ENCODE data around the gene PITPNB.
A peak's percentile ranks its signal among the peaks of the same experiment; 100 is the strongest.

Gene PITPNB

DNA sequence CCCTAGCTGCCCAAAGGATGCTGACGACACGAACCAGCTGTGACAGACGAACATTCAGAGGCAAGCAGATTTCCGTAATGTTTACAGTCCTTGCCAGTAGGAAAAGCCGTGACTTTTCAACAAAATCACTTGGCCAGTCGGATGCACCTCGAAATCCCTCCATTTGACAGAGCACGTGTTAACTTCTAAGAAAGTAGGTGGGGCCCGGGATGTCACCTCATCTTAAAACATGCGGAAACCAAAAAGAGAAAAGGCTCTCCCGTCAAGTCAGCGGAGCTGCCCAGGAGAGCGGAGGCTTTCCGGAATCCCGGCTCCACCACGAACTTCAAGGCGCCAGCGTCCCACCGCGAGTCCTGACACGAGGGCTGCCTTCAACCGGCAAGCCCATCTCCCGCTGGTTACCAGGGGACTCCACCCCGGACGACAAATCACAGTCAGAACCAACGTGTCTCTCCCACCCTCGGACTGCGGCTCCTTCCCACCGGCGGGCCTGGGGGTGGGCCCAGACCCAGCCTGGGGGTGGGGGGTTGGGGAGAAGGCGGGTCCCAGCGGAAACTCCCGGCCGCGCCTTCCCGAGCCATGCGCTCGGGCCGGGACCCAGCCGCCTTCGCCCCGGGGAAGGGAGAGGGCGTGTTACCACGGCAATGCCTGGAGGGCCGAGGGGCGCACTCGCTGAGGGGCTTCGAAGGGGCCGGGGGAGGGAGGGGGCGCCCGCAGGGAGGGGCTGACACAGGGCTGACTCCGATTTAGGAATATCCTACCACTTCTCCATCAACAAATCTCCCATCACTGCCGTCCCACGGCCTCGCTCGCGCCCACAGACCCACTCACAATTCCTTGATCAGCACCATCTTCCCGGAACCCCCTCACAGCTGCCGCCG, 475 bp downstream of the PITPNB start:
- DNase-seq, result peak; percentile 69

GRCh38 chr22:27915986-27916385, 3.1 kb downstream of the PITPNB start:
- DNase-seq, result no peak

- DNase-seq, result no peak
These were observed 5.8 kb downstream of the PITPNB start for GRCh38 chr22:27913162-27913741.

DNA sequence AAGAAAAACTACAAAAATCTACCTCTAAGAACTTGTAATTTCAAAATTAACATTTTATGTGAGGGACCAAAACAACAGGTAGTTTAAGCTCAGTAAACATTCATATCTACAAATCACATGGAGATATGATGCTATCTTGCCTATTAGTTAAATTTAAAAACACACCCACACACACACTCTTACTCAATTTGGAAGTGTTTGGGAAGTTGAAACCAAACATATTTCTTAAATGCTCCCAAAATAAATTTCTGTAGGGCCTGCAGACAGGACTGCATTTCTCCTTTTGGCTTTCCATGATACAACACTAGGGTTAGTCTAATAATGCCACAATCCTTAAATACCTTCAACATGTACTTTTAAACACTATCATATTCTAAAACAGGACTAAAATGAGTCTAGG, 7.0 kb downstream of the PITPNB start:
- DNase-seq, result no peak

DNA sequence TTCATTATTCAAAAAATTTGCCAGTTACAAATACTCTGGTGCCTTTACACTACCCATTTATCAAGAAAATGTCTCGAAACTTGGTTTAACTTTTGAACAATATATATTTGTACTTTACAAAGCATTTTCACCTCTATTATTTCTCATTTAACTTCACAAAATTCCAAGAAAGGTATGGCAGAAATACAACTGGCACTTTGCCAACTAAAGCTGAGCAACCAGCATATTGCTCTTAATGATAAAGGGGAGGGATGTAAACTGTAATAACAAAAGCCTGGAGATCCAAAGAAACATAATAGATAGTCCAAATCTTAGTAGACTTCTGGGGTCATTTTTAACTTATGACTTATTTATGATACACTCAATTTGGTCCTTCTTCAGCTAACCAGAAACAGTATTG, 7.7 kb downstream of the PITPNB start:
- no peak for DNase-seq

GRCh38 chr22:27906241-27906640, 12.8 kb downstream of the PITPNB start:
- no peak for DNase-seq

- DNase-seq, result no peak
These were observed 13.4 kb downstream of the PITPNB start for GRCh38 chr22:27905653-27906052.

DNA sequence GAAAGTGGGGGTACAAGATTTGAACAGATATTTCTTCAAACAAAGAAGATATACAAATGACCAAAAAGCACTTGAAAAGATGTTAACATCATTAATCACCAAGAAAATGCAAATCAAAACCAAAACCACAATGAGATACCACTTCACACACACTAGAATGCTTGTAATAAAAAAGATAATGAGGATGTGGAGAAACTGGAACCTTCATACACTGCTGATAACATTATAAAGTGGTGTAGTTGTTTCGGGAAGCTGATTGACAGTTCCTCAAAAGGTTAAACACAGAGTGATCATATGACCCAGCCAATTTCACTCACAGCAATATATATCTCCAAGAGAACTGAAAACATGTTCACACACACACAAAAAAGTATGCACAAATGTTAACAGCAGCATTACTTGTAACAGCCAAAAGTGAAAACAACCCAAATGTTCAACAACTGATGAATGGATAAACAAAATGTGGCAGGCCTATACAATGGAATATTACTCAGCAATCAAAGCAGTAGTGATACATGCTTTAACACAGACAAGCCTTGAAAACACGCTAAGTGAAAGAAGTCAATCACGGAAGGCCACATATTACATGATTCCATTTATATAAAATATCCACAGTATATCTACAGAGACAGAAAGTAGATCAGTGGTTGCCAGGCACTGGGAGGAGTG, 15.1 kb downstream of the PITPNB start:
- no peak for DNase-seq

GRCh38 chr22:27900153-27900552, 18.9 kb downstream of the PITPNB start:
- DNase-seq, result no peak

DNA sequence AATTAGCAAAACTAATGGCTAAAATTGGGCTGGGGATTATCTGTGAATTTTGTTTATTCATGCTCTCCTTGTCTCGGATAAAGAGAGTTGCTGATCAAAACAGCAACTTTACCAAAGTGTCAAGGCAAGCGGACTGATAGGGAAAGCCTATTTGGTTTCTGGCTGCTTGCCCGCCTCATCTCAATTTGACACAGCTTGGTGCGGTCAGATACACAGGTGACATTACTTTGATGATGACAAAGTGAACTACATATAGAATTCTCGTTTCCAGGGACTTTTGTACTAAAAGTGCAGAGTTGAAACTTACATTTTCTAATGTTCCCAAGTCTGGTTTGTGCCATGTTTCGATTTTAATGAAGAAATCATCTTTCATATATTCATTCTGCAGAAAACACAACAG, 22.8 kb downstream of the PITPNB start:
- peak; percentile 18 for DNase-seq

- DNase-seq, result no peak
These were observed 23.5 kb downstream of the PITPNB start for GRCh38 chr22:27895600-27895999.

DNA sequence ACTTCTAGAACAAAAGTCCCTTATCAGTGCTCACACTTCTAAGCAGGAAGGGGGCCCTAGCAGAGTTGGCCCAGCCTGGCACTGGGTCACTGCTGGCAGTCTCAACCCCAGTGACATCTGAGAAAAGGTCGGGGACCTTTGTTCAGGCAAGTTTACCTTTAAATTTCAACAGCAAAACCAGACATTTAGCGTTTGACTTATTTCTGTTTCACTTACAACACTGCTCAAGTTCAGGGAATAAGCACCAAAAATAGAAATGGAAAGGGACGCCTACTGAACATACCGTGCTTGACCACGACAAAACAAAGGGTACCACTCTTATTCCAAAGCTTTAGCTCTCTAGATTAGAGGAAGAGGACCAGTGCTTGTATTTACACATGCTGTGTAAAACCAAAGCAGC, 26.2 kb downstream of the PITPNB start:
- DNase-seq, result no peak

DNA sequence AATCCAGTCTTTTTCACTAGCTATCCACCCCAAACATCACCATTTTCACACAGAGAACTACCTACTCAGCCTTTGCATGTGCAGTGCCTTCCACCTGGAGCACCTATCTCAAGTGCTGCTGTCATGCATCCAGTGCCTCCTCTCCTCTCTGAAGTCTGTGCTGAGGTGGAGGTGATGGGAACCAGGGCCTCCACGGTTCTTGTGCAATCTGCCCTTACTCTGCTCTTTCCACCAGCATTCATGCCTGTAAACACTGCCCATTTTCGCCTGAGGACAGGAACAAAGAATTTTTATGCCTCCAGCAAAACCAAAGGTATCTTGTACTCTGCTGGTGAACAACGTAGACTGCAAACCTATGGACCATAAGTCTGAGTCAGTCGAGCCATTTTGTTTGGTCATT, 27.0 kb downstream of the PITPNB start:
- no peak for DNase-seq

GRCh38 chr22:27888310-27888709, 30.7 kb downstream of the PITPNB start:
- no peak for DNase-seq

DNA sequence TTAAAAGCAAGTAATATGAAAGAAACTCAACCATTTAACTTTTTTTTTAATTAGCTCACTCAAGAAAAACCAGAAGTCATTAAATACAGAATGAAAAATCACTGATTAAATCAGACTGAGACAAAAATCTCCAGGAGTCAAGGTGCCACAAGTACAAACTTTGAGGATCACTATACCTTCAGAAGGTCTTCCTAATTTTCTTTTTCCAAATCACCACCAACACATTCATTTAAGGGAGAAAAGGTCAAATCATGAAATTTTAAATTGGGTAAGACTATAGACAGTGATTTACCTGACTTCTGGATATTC, 32.3 kb downstream of the PITPNB start:
- no peak for DNase-seq

GRCh38 chr22:27885977-27886842, 32.8 kb downstream of the PITPNB start:
- DNase-seq, result peak; percentile 47

DNA sequence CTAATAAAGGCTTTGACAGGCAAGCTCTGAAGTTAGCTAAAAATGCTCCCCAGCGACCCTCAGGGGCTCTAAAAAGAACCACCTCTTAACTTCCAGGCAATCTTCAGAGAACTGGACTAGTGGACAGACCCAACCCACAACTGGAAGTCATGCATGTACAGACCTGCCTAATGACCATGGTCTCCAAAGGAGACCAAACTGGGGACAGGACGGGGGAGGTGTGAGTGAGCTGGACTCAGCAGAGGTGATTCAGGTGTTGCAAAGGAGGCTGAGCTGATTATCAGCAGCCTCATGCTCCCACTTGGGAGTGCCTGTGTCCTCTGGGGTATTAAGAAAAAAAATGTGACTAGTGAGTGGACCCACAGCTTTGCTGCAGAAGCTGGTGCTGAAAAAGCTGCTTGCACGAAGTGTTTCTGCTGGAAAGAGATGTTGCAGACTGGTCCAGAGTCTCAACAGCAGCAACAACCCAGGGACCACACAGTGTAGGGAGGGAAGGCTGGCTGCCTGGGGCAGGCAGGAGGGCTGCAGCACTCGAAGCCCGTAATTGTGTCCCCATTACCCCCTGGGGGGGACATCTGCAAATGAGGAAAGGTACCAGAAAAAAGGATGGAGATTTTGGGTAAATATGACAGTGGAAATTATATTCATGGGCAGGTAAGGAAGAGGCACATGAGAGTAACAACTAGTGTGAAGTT, 35.3 kb downstream of the PITPNB start:
- DNase-seq, result no peak

- DNase-seq, result no peak
These were observed 36.4 kb downstream of the PITPNB start for GRCh38 chr22:27882507-27883290.

DNA sequence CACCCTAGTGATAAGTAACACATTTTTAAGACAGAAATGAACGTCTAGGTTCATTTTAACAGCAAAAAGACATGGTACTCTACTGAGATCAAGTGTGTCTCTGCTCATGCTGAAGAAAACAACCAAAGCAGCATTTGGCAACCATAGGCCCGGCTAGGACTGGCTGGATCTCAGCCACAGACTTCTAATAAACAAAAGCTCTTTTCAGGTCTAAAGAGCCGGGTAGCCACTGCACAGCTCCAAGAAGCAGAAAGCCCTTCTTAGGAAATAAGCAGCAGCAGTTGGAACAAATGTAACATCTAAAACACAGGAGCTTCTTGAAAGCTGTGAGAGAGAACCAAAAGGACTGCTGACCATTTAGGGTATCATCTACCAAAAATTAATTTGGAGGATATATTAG, 37.6 kb downstream of the PITPNB start:
- DNase-seq, result no peak

GRCh38 chr22:27880778-27881394, 38.2 kb downstream of the PITPNB start:
- DNase-seq, result no peak

DNA sequence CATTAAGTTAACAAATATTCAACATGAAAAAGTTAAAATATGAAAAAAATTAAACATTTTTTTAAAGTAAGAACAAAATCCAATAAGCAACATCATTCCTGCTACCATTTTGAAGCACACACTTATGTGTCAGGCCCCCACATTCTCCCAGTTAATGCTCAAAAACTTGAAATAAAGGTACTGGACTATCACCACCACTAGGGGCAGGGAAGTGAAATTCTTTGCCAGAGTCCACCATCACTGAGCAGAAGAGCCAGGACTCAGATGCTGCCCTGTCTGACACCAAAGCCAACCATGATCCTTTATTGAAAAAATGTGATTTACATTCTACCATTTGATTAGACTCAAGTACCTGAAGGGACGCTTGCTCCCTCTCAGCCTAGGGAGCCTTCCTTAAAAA, 39.1 kb downstream of the PITPNB start:
- no peak for DNase-seq
